GM21515 (cell line): Measurements from ENCODE around the gene CACNA1G.

Experiments used
- ATAC-seq: cut with Tn5 transposase; IDR thresholded peaks from one replicate; pipeline ENCODE4 v1.9.1; 2021; ENCODE audit not compliant: unreplicated experiment

The CACNA1G gene

DNA sequence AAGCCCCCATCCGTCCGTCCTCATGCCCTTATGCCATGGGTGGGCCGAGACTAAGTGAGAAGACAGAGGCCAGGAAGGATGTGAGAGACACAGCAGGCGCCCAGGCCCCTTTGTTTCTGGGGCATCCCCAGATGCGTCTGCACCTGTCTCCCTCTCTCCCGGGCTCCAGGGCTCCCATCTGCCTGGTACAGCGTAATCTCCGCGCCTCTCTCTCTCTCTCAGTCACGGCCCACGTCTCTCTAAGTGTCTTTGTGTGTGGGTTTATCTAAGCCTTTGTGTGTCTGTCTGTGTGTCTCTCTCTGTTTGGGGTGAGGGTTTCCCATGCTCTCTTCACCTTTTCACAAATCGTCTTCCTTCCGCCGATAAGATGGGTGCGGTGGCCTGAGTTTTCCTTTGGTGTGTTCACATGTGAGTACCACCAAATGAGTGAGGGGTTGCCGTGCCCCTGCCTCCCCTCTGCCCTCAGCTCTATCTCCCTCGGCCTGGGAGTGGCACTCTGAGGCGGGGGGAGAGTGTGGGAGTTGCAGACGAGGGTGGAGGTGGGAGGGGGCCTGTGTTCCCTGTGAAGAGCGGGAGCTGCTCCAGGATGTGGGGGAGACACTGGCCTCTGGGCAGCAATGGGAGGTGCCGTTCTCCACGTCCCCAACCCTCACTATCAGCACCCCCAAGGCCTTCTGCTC lies 48.3 kb downstream of the CACNA1G start:
- ATAC-seq, result no peak

DNA sequence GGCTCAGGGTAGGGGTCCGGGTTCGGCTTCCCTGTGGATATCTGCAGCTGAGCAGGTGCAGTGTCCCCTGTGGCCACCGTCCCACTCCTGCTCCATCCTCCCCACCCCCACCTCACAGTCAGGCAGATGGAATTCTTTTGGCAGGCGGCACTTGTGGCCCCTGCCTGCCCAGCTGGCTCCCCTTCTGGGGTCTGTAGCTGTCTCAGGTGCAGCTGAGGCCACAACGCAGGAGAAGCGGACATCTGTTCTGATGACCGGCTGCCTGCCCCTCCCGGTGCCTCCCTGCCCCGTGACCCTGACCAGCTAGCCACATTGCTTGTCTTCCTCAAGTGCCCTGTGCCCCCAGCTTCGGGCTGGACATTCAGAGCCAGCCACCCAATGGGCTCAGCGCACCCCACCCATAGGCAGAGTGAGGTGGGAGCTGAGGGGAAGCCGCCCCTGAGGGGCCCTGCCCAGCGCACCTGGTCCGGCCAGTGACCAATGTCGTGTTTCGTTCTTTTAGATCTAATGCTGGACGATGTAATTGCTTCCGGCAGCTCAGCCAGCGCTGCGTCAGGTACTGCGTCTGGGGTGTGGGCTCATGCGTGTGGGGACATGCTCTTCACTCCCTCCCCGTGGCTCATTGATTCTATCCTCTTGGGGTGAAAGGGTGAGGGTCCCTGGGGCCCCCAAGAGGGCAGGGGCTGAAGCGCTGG lies 49.0 kb downstream of the CACNA1G start:
- no peak for ATAC-seq

DNA sequence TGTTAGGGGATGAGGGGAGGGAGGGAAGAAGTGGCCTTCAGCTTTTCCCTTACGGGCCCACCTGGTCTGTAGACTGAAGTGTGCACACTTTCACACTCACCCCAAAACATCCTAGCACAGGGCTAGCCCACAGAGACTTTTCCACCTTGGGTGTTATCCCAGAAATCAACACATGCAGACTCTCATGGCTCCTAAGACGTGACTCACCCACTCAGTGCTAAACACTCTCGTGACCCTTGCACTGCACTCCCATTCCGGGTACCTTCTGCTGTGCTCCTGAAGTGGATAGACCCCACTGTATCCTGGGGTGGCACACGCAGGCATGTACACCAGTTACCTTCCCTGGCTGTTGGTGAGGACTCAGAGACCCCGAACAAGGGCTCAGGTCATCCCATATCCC lies 51.1 kb downstream of the CACNA1G start:
- ATAC-seq, result no peak

DNA sequence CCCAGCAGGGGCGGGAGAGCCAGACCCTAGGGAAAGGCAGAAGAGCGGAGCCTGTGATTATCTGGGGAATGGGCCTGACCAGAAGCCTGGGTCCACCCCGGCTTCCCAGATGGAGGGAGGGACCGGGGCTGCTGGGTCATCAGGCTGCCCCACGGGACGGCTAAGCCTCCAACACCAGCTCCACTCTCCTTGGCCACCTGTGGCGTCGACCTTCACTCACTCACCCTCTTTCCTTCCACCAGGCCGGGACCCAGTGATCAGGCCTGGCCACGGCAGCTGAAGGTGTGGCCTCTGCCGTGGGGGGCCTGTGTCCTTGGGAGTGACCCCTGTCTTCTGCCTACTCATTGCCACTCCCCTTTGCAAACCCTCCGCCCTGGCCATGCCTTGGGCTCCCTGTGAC lies 51.8 kb downstream of the CACNA1G start:
- no peak for ATAC-seq

DNA sequence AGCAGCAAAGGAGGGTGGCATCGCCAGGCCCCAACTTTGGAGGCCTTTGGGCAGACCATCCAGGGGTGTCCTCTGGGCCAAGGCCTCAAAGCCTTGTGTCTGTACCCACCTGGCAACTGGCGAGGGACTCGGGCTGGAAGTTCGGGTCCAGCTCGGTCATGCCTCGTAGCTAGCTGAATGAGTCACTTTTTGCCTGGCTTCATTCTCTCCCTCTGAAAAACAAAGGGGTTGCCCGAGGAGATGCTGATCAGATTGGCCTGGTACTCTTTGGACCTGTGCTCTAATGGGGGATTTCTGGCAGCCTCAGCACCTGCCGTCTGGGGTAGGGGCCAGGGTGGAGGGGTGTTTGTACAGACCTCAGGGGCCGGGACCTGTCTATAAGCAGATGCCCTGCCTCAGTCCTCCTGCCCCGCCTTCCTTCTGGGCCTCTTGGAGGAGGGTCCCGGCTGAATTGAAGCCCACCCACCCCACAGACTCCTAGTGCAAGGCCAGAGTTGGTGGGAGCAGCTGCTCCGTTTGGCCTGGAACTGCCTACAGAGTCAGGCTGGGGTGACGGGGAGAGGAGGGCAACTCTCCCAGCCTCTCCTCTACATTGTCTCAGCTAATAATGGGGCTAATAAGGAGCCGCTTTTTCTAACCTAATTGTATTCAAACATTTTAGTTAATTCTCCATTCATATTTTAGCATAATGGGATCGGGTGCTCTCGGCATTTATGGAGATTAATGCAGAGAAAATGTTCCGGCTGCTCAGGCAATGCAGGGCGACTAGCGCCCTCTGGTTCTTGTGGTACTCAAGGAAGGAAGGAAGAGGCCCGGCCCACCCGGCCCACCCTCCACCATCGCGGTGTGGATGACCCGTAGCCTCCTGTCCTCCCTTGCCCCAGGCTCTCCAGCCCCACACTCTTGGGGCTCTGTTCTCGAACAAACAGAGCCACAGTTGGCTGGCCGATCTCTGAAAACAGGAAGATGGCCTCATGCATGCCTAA lies 52.8 kb downstream of the CACNA1G start:
- ATAC-seq, result no peak

DNA sequence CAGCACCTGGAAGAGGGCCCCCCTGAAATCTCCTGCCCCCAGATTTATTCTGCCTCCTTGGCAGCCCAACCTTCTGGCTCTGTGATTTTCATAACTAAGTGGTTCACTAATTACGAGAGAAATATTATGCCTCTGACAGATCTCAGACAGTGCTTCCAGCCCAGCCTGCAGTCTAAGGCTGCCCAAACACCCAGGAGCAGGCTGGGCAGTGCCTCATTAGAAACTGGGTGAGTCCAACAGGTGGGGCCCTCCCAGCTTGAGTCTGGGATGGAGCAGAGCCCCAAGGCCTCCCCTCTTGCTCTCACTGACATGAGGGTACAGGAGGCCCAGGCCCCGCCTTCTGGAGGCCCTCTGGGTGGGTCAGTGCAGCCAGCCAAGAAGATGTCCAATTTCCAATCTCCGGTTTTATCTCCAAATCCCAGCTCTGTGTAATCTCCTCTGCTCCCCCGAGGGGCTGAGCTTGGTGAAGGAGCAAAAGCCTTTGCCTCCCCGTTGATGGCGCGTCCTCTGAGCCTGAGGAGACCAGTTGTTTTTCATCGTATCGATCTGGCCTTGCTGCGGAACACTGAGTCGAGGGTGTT lies 54.0 kb downstream of the CACNA1G start:
- ATAC-seq, result no peak

DNA sequence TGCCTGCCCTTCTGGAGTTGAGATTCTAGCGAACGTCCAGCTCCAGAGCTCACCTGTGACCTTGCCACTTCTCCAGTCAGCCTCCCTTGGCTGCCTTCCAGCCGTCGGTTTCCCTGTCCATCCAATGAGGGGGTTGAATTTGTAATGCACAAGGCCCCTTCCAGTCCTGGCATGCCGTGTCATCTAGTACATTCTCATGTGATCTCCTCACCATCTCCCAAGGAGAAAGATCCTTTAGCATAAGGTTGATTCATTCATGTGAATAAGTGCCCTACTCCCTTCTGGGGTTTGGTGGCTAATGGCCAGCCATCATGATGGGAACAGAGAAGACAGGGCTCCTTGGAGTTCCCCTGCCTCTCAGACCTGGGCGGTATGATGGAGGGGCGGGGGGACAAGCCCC lies 55.3 kb downstream of the CACNA1G start:
- no peak for ATAC-seq

DNA sequence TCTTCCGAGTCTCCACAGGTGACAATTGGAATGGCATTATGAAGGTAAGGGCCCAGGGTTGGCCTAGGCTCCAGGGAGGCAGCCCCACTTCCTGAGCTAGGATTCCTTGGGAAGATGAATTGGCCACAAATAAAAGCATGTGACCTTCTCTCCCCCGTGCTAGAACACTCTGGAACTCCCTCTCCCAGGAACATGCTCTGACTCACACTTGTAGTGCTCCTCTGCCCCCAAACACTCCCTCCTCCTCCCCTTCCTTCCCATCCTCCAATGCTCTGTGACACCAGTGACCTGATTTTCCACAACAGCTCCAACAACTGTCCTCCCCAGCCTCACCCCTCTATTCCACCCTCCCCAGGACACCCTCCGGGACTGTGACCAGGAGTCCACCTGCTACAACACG lies 57.8 kb downstream of the CACNA1G start:
- no peak for ATAC-seq

DNA sequence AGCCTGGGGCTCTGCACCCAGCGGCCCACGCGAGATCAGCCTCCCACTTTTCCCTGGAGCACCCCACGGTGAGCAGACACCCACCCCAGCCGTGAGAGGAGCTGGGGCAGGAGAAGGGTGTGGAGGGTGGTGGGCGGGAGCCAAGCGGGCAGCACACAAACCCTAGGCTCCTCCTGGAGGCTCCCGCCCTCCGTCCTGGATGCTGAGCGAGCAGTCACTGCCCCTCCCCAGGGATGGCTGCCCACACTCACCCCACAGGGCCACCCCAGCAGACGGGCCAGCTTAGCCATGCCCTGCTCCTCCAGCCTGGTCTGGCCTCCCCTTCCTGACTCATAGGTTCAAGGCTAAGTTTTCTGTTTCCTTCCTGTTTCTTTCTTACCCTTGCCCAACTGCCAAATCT lies 58.4 kb downstream of the CACNA1G start:
- ATAC-seq, result no peak

DNA sequence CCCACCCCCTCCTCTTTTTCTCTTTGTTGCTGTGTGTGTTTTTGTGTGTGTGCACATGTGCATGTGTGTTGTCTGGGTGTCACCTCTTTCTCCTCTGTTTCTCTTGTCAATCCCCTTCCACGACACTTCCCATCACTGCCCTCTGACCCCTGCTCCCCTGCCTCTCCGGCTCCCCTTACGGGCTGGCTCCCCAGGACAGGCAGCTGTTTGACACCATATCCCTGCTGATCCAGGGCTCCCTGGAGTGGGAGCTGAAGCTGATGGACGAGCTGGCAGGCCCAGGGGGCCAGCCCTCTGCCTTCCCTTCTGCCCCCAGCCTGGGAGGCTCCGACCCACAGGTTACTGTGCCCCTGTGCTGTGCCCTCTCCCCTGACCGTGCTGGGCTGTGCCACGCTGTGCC lies 59.0 kb downstream of the CACNA1G start:
- no peak for ATAC-seq

DNA sequence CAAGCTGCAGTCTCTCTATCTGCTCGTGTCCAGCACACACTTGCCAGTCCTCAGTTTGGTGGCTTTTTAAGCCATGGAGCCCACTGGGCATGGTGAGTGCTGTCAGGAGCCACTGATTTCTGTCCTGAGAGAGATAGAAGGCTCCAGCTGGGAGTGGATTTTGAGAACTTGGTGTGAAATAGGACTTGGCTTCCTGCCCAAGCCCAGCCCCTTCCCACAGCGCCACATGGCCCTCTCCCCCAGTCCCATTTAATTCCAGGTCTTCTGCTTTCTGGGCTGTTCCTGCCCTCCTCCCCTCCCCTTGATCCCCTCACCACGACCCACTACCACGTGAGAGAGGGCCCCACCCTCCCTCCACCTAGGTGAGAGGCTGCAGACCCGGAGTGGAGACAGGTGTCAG lies 59.7 kb downstream of the CACNA1G start:
- no peak for ATAC-seq

DNA sequence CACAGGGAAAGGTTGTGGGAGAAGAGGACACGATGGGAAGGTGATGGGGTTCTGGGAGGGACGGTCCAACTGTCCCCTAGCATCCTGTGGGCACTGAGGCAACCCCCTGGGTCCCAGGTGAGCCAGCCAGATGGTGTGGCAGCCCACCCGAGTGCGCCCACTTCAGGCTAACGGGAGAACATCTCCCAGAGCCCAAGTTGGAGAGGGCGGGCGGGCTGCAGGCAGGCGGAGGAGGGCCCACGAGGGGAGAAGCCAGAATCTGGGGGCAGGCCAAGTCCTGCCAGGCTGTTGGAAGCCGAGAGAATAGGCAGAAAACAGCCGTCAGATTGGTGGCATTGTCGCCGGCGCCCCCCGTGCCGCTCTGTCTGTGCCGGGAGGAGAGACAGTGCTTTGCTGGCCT lies 60.3 kb downstream of the CACNA1G start:
- no peak for ATAC-seq

DNA sequence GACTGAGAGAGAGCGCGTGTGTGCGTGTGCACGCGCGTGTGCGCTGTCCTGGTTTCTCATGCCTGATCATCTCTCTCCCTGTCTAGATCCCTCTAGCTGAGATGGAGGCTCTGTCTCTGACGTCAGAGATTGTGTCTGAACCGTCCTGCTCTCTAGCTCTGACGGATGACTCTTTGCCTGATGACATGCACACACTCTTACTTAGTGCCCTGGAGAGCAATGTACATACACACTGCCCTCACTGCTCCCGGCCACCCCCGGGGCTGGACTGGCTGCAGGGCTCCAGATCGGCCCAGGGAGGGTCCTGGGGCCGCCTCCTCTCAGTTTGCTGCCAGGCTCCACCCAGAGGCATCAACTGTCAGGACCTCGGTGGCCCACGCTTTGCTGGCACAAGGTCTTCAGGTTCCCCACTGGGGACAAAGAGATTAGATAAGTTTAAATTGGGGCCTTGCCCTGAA lies 61.1 kb downstream of the CACNA1G start:
- no peak for ATAC-seq

DNA sequence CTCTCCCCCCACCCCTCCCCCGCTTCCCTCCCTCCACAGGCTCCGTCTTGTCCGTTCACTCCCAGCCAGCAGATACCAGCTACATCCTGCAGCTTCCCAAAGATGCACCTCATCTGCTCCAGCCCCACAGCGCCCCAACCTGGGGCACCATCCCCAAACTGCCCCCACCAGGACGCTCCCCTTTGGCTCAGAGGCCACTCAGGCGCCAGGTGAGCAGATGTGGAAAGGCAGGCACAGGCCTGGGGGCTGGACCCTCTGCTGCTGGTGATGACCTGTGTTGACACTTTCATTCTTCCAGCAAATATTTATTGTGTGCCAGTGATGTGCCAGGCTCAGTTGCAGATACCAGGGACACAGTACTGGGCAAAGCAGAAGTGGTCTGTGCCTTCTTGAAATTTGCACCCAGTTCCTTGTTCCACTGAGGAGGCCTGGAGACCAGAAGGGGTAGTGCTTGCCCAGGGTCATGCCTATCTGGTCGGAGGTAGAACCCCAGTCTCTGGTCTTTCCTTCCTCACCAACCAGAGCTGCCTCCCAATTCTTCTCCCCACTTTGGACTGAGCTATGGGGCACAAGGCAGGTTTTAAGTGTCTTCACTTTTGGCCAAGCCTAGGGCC lies 63.9 kb downstream of the CACNA1G start:
- no peak for ATAC-seq

DNA sequence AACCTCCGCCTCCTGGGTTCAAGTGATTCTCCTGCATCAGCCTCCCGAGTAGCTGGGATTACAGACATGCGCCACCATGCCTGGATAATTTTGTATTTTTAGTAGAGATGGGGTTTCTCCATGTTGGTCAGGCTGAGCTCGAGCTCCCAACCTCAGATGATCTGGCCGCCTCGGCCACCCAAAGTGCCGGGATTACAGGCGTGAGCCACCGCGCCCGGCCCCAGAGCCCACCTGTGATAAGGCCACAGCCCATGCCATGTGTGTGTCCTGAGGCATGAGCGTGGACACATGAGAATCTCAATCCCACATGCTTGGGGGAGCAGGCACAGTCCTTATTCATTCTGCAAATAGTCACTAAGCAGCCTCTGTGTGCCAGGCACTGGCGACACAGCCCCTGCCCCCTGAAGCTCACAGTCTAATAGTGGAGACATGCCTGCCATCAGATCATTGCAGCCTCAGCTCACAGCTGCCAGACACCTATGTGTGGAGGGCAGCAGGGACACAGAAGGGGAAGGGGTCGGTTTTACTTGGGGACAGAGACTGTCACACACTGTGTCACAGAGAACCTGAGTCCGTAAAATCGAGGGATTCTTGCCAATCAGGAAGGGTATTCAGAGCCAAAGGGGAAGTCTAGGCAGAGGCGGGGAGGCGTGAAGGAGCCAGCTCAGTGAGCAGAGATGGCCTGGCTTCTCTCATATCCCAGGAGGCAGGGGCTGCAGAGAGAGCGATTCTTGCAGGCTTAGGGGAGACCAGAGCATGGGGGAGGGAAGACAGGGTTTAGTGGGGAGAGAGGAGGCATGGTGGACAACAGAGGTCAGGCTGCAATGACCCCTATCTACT lies 64.7 kb downstream of the CACNA1G start:
- ATAC-seq, result no peak

DNA sequence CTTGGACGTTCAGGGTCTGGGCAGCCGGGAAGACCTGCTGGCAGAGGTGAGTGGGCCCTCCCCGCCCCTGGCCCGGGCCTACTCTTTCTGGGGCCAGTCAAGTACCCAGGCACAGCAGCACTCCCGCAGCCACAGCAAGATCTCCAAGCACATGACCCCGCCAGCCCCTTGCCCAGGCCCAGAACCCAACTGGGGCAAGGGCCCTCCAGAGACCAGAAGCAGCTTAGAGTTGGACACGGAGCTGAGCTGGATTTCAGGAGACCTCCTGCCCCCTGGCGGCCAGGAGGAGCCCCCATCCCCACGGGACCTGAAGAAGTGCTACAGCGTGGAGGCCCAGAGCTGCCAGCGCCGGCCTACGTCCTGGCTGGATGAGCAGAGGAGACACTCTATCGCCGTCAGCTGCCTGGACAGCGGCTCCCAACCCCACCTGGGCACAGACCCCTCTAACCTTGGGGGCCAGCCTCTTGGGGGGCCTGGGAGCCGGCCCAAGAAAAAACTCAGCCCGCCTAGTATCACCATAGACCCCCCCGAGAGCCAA lies 65.6 kb downstream of the CACNA1G start:
- ATAC-seq, result no peak

DNA sequence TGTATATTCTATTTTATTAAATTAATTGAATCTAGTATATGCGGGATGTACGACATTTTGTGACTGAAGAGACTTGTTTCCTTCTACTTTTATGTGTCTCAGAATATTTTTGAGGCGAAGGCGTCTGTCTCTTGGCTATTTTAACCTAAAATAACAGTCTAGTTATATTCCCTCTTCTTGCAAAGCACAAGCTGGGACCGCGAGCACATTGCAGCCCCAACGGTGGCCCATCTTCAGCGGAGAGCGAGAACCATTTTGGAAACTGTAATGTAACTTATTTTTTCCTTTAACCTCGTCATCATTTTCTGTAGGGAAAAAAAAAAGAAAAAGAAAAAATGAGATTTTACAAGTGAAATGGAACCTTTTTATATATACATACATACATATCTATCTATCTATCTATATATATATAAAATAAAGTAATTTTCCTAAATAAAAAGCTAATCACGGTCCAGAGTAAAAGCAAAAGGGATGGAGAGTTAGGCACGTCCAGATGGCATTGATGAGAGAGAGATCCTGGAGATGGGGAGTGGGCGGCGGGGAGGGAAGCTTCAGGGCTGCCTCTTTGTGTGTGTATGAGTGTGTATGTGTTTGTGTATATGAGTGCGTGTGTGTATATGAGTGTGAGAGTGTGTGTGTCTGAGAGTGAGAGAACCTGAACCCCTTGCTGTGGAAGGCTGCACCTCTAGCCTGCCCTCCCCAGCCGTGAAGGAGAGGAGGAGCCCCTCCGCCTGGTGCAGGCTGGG lies 66.7 kb downstream of the CACNA1G start:
- ATAC-seq, result no peak

DNA sequence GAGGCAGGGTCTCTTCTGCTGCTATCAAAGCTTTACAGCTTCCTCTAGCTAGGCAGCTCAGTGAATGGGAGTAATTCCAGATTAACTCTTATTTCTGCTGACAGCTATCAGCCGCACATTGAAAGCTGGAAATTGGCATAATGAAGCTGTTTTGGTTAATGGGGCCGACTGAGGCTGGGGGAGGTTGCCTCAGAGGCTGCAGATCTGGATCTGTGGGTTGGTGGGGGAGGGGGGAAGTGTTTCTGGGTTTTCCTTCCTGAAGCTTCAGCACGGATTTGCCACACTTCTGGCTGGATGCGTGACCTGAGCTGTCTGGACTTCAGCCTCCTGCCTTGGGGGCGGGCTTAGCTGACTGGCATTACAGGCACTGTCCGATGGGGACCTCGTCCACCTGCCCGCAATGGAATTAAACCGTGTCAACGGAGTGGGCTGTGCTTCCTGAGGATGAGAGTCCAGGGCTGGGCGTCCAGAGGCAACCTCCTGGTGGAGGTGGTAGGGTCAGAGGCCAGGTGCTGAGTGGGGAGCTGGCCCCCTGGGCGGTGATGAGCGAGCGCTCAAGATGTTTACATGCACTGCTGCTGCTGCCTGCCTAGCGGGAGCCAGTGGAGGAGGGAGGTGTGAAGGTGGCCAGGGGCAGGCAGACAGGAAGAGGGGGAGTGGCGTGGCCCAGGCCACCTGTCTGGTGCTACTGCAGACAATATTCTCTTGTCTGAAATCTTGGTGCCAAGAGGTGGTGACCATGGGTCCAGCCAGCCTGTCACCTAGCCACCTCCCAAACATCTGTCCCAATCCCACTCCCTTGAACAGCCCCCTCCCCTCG lies 67.5 kb downstream of the CACNA1G start:
- ATAC-seq, result no peak
